DOHH2 (cell line): ENCODE data around the gene KIF23.

Experiments used
- CTCF ChIP-seq: fragments of 200-600 bp; sonication (generic); IDR thresholded peaks from one replicate; pipeline ENCODE4 v1.5.1; 2014; ENCODE audit warnings: antibody characterized with exemption, mild to moderate bottlenecking, low read depth, low read length; ENCODE audit not compliant: poor library complexity, severe bottlenecking
- EZH2phosphoT487 ChIP-seq: fragments of 200-600 bp; sonication (generic); IDR thresholded peaks from 2 replicates; pipeline ENCODE4 v1.6.1; 2017; ENCODE audit warnings: borderline replicate concordance, mild to moderate bottlenecking, antibody characterized with exemption, low read length, moderate library complexity, mixed read lengths

- TF ChIP-seq EZH2phosphoT487 (no peak), CTCF (no peak)
Observed at GRCh38 chr15:69497667-69498066, 83.5 kb downstream of the KIF23 start.
